Nephron (organoid): Measurements from ENCODE around the gene SLC45A1.

Source experiments
- H3K27ac Mint-ChIP-seq, 3 experiments: 2 replicates each; pipeline ENCODE4 v1.8.0; 2020; ENCODE audit warnings: mixed read lengths in 3 of 3, mild to moderate bottlenecking in 2 of 3, moderate library complexity in 1 of 3
- H3K27me3 Mint-ChIP-seq: 2 replicates; pipeline ENCODE4 v1.8.0; 2021; ENCODE audit warnings: low read depth, mild to moderate bottlenecking, moderate library complexity, mixed read lengths
- H3K36me3 Mint-ChIP-seq: 2 replicates; pipeline ENCODE4 v1.8.0; 2020; ENCODE audit warnings: low read depth, mixed read lengths
- H3K4me1 Mint-ChIP-seq: 2 replicates; pipeline ENCODE4 v1.8.0; 2020; ENCODE audit warnings: mixed read lengths
- H3K4me3 Mint-ChIP-seq, 3 experiments: 2 replicates each; pipeline ENCODE4 v1.8.0; 2020; ENCODE audit warnings: mild to moderate bottlenecking in 3 of 3, mixed read lengths in 3 of 3, moderate library complexity in 2 of 3
- H3K9me3 Mint-ChIP-seq: 2 replicates; pipeline ENCODE4 v1.8.0; 2020; ENCODE audit warnings: mixed read lengths
- CTCF ChIP-seq, 3 experiments: fragments of 200-600 bp; sonication (generic); IDR thresholded peaks; one replicate each; pipeline ENCODE4 v1.5.0; 2021; ENCODE audit warnings: antibody characterized with exemption in 3 of 3; ENCODE audit not compliant: unreplicated experiment in 3 of 3

Gene SLC45A1

GRCh38 chr1:8312235-8313218 is 5.4 kb upstream of the SLC45A1 start:
- Mint-ChIP-seq H3K27me3 (peaks cover 32% of the 10 kb centered on the region), H3K4me1 (peaks cover 16% of the 10 kb centered on the region), H3K36me3 (no peaks in the 10 kb centered on the region), H3K4me3 (no peak overlapping the region), H3K27ac (no peak overlapping the region), H3K9me3 (peaks cover 4% of the 10 kb centered on the region)
- no peak for TF ChIP-seq CTCF (IDR thresholded peaks at IDR 0.05; ENCODE audit: unreplicated experiment in 3 of 3)

- H3K27me3 Mint-ChIP-seq, result peaks cover 34% of the 10 kb centered on the region
- no peak overlapping the region for H3K27ac Mint-ChIP-seq
- peaks cover 18% of the 10 kb centered on the region for H3K4me1 Mint-ChIP-seq
- H3K4me3 Mint-ChIP-seq, result no peak overlapping the region
- peaks cover 4% of the 10 kb centered on the region for H3K9me3 Mint-ChIP-seq
- H3K36me3 Mint-ChIP-seq, result no peaks in the 10 kb centered on the region
- TF ChIP-seq CTCF (IDR thresholded peaks at IDR 0.05; ENCODE audit: unreplicated experiment in 3 of 3), result no peak
Observed at GRCh38 chr1:8313231-8313630, 4.7 kb upstream of the SLC45A1 start.

- Mint-ChIP-seq H3K36me3 (no peaks in the 10 kb centered on the region), H3K4me1 (peaks cover 18% of the 10 kb centered on the region), H3K9me3 (peaks cover 4% of the 10 kb centered on the region), H3K27ac (peak overlapping the region in 2 of 3 experiments; percentile 37 to 55), H3K27me3 (peaks cover 48% of the 10 kb centered on the region), H3K4me3 (peak overlapping the region; percentile 3 to 17 (median 5))
- TF ChIP-seq CTCF (IDR thresholded peaks at IDR 0.05; ENCODE audit: unreplicated experiment in 3 of 3), result peak; percentile 92 to 94 (median 94)
Observed at GRCh38 chr1:8314346-8315280, 3.3 kb upstream of the SLC45A1 start.

- H3K9me3 Mint-ChIP-seq, result peaks cover 2% of the 10 kb centered on the region
- H3K4me1 Mint-ChIP-seq, result peaks cover 18% of the 10 kb centered on the region
- H3K27me3 Mint-ChIP-seq, result peaks cover 53% of the 10 kb centered on the region
- no peaks in the 10 kb centered on the region for H3K36me3 Mint-ChIP-seq
- peak; percentile 7 to 20 (median 12) for TF ChIP-seq CTCF (IDR thresholded peaks at IDR 0.05; ENCODE audit: unreplicated experiment in 3 of 3)
- H3K4me3 Mint-ChIP-seq, result peak overlapping the region; percentile 22 to 45 (median 34)
- peak overlapping the region in 1 of 3 experiments; percentile 37 for H3K27ac Mint-ChIP-seq
Observed at GRCh38 chr1:8315573-8316475, 2.1 kb upstream of the SLC45A1 start.

- H3K4me1 Mint-ChIP-seq, result peaks cover 18% of the 10 kb centered on the region
- no peaks in the 10 kb centered on the region for H3K36me3 Mint-ChIP-seq
- H3K4me3 Mint-ChIP-seq, result peak overlapping the region; percentile 77 to 80 (median 79)
- H3K27ac Mint-ChIP-seq, result peak overlapping the region in 1 of 3 experiments; percentile 51
- no peak for TF ChIP-seq CTCF (IDR thresholded peaks at IDR 0.05; ENCODE audit: unreplicated experiment in 3 of 3)
- peaks cover 3% of the 10 kb centered on the region for H3K9me3 Mint-ChIP-seq
- peaks cover 59% of the 10 kb centered on the region for H3K27me3 Mint-ChIP-seq
Observed at GRCh38 chr1:8318436-8318835, 522 bp downstream of the SLC45A1 start.
